HG03280 (cell line): Measurements from ENCODE around the gene TBC1D8.

Source experiments
- ATAC-seq: cut with Tn5 transposase; IDR thresholded peaks from one replicate; pipeline ENCODE4 v1.9.1; 2021; ENCODE audit warnings: mild to moderate bottlenecking, moderate library complexity; ENCODE audit not compliant: unreplicated experiment

TBC1D8 gene

GRCh38 chr2:101140237-101140636 lies 10.9 kb downstream of the TBC1D8 start:
- ATAC-seq: no peak

GRCh38 chr2:101139495-101139894 lies 11.7 kb downstream of the TBC1D8 start:
- no peak for ATAC-seq

GRCh38 chr2:101135412-101136296 lies 15.5 kb downstream of the TBC1D8 start:
- no peak for ATAC-seq

- no peak for ATAC-seq
These were observed 17.6 kb downstream of the TBC1D8 start for GRCh38 chr2:101133492-101134100.

GRCh38 chr2:101132202-101132601 lies 19.0 kb downstream of the TBC1D8 start:
- no peak for ATAC-seq

GRCh38 chr2:101130081-101130480 lies 21.1 kb downstream of the TBC1D8 start:
- ATAC-seq: no peak

GRCh38 chr2:101127319-101128056 lies 23.7 kb downstream of the TBC1D8 start:
- ATAC-seq: no peak

- ATAC-seq: no peak
These were observed 25.4 kb downstream of the TBC1D8 start for GRCh38 chr2:101125808-101126207.

GRCh38 chr2:101125374-101125773 lies 25.8 kb downstream of the TBC1D8 start:
- no peak for ATAC-seq

GRCh38 chr2:101124643-101125366 lies 26.4 kb downstream of the TBC1D8 start:
- no peak for ATAC-seq

- no peak for ATAC-seq
These were observed 27.2 kb downstream of the TBC1D8 start for GRCh38 chr2:101123795-101124471.

GRCh38 chr2:101121174-101121573 lies 30.0 kb downstream of the TBC1D8 start:
- ATAC-seq: no peak

GRCh38 chr2:101120124-101120996 lies 30.8 kb downstream of the TBC1D8 start:
- no peak for ATAC-seq

GRCh38 chr2:101119431-101119830 lies 31.8 kb downstream of the TBC1D8 start:
- no peak for ATAC-seq

GRCh38 chr2:101116841-101117552 lies 34.2 kb downstream of the TBC1D8 start:
- ATAC-seq: no peak

GRCh38 chr2:101116348-101116747 lies 34.8 kb downstream of the TBC1D8 start:
- no peak for ATAC-seq

- ATAC-seq: no peak
These were observed 35.5 kb downstream of the TBC1D8 start for GRCh38 chr2:101115664-101116063.

- ATAC-seq: no peak
These were observed 36.4 kb downstream of the TBC1D8 start for GRCh38 chr2:101114815-101115214.

- no peak for ATAC-seq
These were observed 36.9 kb downstream of the TBC1D8 start for GRCh38 chr2:101114268-101114783.
